K562 (cell line): Measurements from ENCODE around the gene GNAQ. TPM values are rescaled to one million over a fixed set of nuclear protein-coding genes. Genes with fewer than 3 reads are reported as not detected.
"Not testable (repeated sequence)": the region's sequence is repeated elsewhere in the genome, so short reads cannot be mapped to it uniquely, and the experiment has no call there.

Experiments used
- ATAC-seq: fragments of 200-7000 bp; cut with Tn5 transposase; 3 replicates; pipeline ENCODE4 v1.9.1; 2020; ENCODE audit warnings: moderate library complexity
- BruUV-seq: library from RNA; stranded (reverse); fragments of 400-500 nt; replicated peaks from 2 replicates; lab custom pipeline; 2021; lab: Mats Ljungman, UMichigan
- CTCF ChIA-PET: fragments of 300-600 bp; formaldehyde crosslinking; extraction: SDS; loops from one replicate; lab custom pipeline; 2021; ENCODE audit warnings: low intra/inter-chr PET ratio; lab: Yijun Ruan, JAX
- POLR2A ChIA-PET: fragments of 300-600, 350-650 bp; sonication (Branson Sonifier 250); formaldehyde crosslinking; extraction: SDS; loops from one replicate; lab custom pipeline; 2021; ENCODE audit warnings: antibody characterized with exemption, inconsistent platforms; lab: Yijun Ruan, JAX
- DNase-seq, 4 experiments: peaks; one replicate each; pipeline versions ENCODE4 v3.0.0 to v3.0.0-alpha.2; 2011 to 2018; ENCODE audit warnings: low spot score in 3 of 4, mixed read lengths in 3 of 4; ENCODE audit errors: extremely low read depth in 1 of 4
- FAIRE-seq: peaks from 2 replicates; lab custom pipeline; 2011; peaks lifted over from hg19 to GRCh38; lab: Jason Lieb, UNC
- H2AFZ ChIP-seq: 2 replicates; pipeline ENCODE4 v1.6.0; 2011; ENCODE audit warnings: low read depth, low read length, control low read depth, inconsistent platforms
- H3K27ac ChIP-seq: fragments of 200-600 bp; 3 replicates; pipeline ENCODE4 v1.8.0; 2011; ENCODE audit warnings: low read depth, mild to moderate bottlenecking, control low read depth, inconsistent platforms, low read length, moderate library complexity, mixed read lengths; ENCODE audit errors: extremely low read depth
- H3K27me3 ChIP-seq, 2 experiments: fragments of 300-600 bp in 1 of 2; 2 replicates in 1 of 2; 3 replicates in 1 of 2; pipeline versions ENCODE4 v1.6.0 to v1.8.0; 2011; ENCODE audit warnings: inconsistent platforms in 2 of 2, low read length in 2 of 2, mild to moderate bottlenecking in 1 of 2, mixed read lengths in 1 of 2, moderate library complexity in 1 of 2; ENCODE audit not compliant: control insufficient read depth in 2 of 2, insufficient read depth in 2 of 2
- H3K36me3 ChIP-seq: fragments of 300-600 bp; 3 replicates; pipeline ENCODE4 v1.8.0; 2011; ENCODE audit warnings: mild to moderate bottlenecking, low read length, inconsistent platforms; ENCODE audit not compliant: control insufficient read depth, insufficient read depth
- H3K4me1 ChIP-seq, 2 experiments: fragments of 200-600 bp in 1 of 2; replicated peaks in 1 of 2; 2 replicates in 1 of 2; 3 replicates in 1 of 2; pipeline versions ENCODE4 v1.5.1 to v1.8.0; 2011; ENCODE audit warnings: inconsistent platforms in 2 of 2, low read length in 2 of 2, mild to moderate bottlenecking in 1 of 2, mixed read lengths in 1 of 2, moderate library complexity in 1 of 2; ENCODE audit not compliant: control insufficient read depth in 2 of 2, insufficient read depth in 2 of 2
- H3K4me2 ChIP-seq: 2 replicates; pipeline ENCODE4 v1.6.1; 2011; ENCODE audit warnings: low read length, control low read depth, inconsistent platforms, mixed read lengths; ENCODE audit not compliant: insufficient read depth
- H3K4me3 ChIP-seq: fragments of 200-600 bp; sonication (generic), shearing (Covaris generic); 2 replicates; pipeline ENCODE4 v1.5.1; 2016; ENCODE audit warnings: control low read depth, inconsistent platforms
- H3K79me2 ChIP-seq: fragments of 200-600 bp; 3 replicates; pipeline ENCODE4 v1.8.0; 2011; ENCODE audit warnings: low read length, inconsistent platforms; ENCODE audit not compliant: control insufficient read depth, insufficient read depth
- H3K9ac ChIP-seq, 2 experiments: 2 replicates each; pipeline versions ENCODE4 v1.6.0 to v1.6.1; 2011; ENCODE audit warnings: low read depth in 2 of 2, low read length in 2 of 2, control low read depth in 1 of 2, inconsistent platforms in 1 of 2, mild to moderate bottlenecking in 1 of 2, mixed read lengths in 1 of 2; ENCODE audit not compliant: insufficient read depth in 1 of 2
- H3K9me1 ChIP-seq: one replicate; pipeline ENCODE4 v1.6.0; 2011; ENCODE audit warnings: inconsistent platforms, mild to moderate bottlenecking, low read length, moderate library complexity; ENCODE audit not compliant: control insufficient read depth, insufficient read depth
- H3K9me3 ChIP-seq: replicated peaks from 2 replicates; pipeline ENCODE4 v1.5.1; 2011; ENCODE audit warnings: low read depth, low read length, inconsistent platforms; ENCODE audit not compliant: control insufficient read depth, insufficient read depth
- H4K20me1 ChIP-seq: replicated peaks from 2 replicates; pipeline ENCODE4 v1.6.1; 2011; ENCODE audit warnings: low read length, inconsistent platforms, mixed read lengths; ENCODE audit not compliant: control insufficient read depth, insufficient read depth
- ARID1B ChIP-seq: fragments of 450-650 bp; IDR thresholded peaks from 2 replicates; pipeline ENCODE4 v1.6.1; 2016; ENCODE audit warnings: antibody characterized with exemption, mild to moderate bottlenecking, inconsistent platforms
- BDP1 ChIP-seq: IDR thresholded peaks from 3 replicates; pipeline ENCODE4 v1.6.1; 2011; ENCODE audit not compliant: insufficient read length, insufficient read depth
- CBFA2T3 ChIP-seq: fragments of 450-650 bp; IDR thresholded peaks from 2 replicates; pipeline ENCODE4 v1.6.1; 2017
- CHD4 ChIP-seq: fragments of 200-600 bp; sonication (generic); IDR thresholded peaks from 3 replicates; pipeline ENCODE4 v1.6.1; 2012; ENCODE audit warnings: low read depth, mild to moderate bottlenecking, mixed read lengths, low read length, inconsistent platforms; ENCODE audit not compliant: insufficient read depth, insufficient replicate concordance, poor library complexity, severe bottlenecking
- FOXA1 ChIP-seq: fragments of 450-650 bp; IDR thresholded peaks from 2 replicates; pipeline ENCODE4 v1.6.1; 2016; ENCODE audit warnings: mild to moderate bottlenecking, borderline replicate concordance
- L3MBTL2 ChIP-seq: fragments of 450-650 bp; IDR thresholded peaks from 2 replicates; pipeline ENCODE4 v1.6.1; 2016; ENCODE audit warnings: mild to moderate bottlenecking, moderate library complexity
- MAZ ChIP-seq, 2 experiments: fragments of 450-650 bp in 1 of 2; sonication (generic) in 1 of 2; formaldehyde crosslinking; IDR thresholded peaks in 1 of 2; conservative IDR thresholded peaks in 1 of 2; 2 replicates each; pipeline versions ENCODE4 v1.4.0 to v1.5.0; 2020; ENCODE audit warnings: mild to moderate bottlenecking in 1 of 2, missing genetic modification reagents in 1 of 2
- MCM3 ChIP-seq: fragments of 450-650 bp; IDR thresholded peaks from 2 replicates; pipeline ENCODE4 v1.6.1; 2016
- MTF1 ChIP-seq: fragments of 250-450 bp; sonication (Bioruptor Pico); IDR thresholded peaks from 2 replicates; pipeline ENCODE4 v1.9.0; 2021; ENCODE audit warnings: moderate library complexity, mild to moderate bottlenecking, inconsistent platforms, borderline replicate concordance
- NCOA6 ChIP-seq: fragments of 450-650 bp; IDR thresholded peaks from 2 replicates; pipeline ENCODE4 v1.6.1; 2017; ENCODE audit warnings: mild to moderate bottlenecking
- PYGO2 ChIP-seq: fragments of 450-650 bp; IDR thresholded peaks from 2 replicates; pipeline ENCODE4 v1.6.1; 2016; ENCODE audit warnings: mild to moderate bottlenecking, missing genetic modification characterization, moderate library complexity, missing compliant biosample characterization
- TEAD4 ChIP-seq, 2 experiments: sonication (generic) in 1 of 2; formaldehyde crosslinking in 1 of 2; IDR thresholded peaks; 2 replicates each; pipeline versions ENCODE4 v1.6.1 to v1.8.0; 2012 to 2022; ENCODE audit warnings: borderline replicate concordance in 1 of 2, inconsistent platforms in 1 of 2, low read length in 1 of 2, mild to moderate bottlenecking in 1 of 2, missing genetic modification reagents in 1 of 2
- TSC22D4 ChIP-seq: fragments of 450-650 bp; IDR thresholded peaks from 2 replicates; pipeline ENCODE4 v1.6.1; 2016; ENCODE audit warnings: missing genetic modification characterization, missing biosample characterization, control low read depth
- ZBTB17 ChIP-seq: fragments of 450-650 bp; formaldehyde crosslinking; IDR thresholded peaks from 2 replicates; pipeline ENCODE4 v1.4.0; 2020; ENCODE audit warnings: mild to moderate bottlenecking
- ZFP36 ChIP-seq: fragments of 150-350 bp; IDR thresholded peaks from 2 replicates; pipeline ENCODE4 v1.6.1; 2018; ENCODE audit warnings: low read length, low read depth; ENCODE audit not compliant: partially characterized antibody
- ZNF124 ChIP-seq: sonication (generic); formaldehyde crosslinking; IDR thresholded peaks from 2 replicates; pipeline ENCODE4 v1.8.1; 2022; ENCODE audit warnings: missing genetic modification reagents
- ZNF445 ChIP-seq: fragments of 250-450 bp; sonication (Bioruptor Pico); IDR thresholded peaks from 2 replicates; pipeline ENCODE4 v1.4.0; 2020; ENCODE audit warnings: low read depth, mild to moderate bottlenecking, moderate library complexity
- WGBS: fragments of 100-300 bp; shearing (Covaris generic); methylation state at CpG from one replicate; pipeline ENCODE4 v1.1.6; 2016; ENCODE audit warnings: low coverage, mixed read lengths; ENCODE audit not compliant: insufficient coverage; ENCODE audit errors: missing lambda C conversion rate; 5-methylcytosine and 5-hydroxymethylcytosine counted together
- in situ Hi-C: fragments of 300-500 bp; cut with MboI; formaldehyde crosslinking; loops from 4 replicates; pipeline ENCODE4 v1.15.0; 2018; ENCODE audit warnings: inconsistent platforms, mixed read lengths
- intact Hi-C: fragments of 100-400 bp; cut with micrococcal nuclease; formaldehyde crosslinking; loops from 2 replicates; pipeline ENCODE4 v1.14.2; 2022
- polyA plus RNA-seq, 8 experiments: library from polyadenylated mRNA; depleted of rRNA in 4 of 8; stranded (reverse) in 5 of 8; unstranded in 3 of 8; fragments of >200 nt; fragmentation: Nextera tagmentation in 2 of 8; fragmentation: Illumina TruSeq in 1 of 8; extraction: Ambion mirVana in 2 of 8; extraction: Trizol in 1 of 8; gene quantifications; 2 replicates each; pipeline versions ENCODE4 v1.2.1 to v1.2.3, GENCODE V29; 2011 to 2014; ENCODE audit warnings: inconsistent platforms in 1 of 8, missing spikeins in 1 of 8
- total RNA-seq, 7 experiments: library from RNA; depleted of rRNA in 6 of 7; stranded (reverse); fragments of >200 nt in 6 of 7; fragmentation: Illumina TruSeq in 2 of 7; extraction: Trizol in 2 of 7; gene quantifications; 2 replicates each; pipeline versions ENCODE4 v1.2.1 to v1.2.3, GENCODE V29; 2011 to 2021; ENCODE audit warnings: low replicate concordance in 1 of 7
- TF ChIP-seq, protein P1 (sequence below): fragments of 450-650 bp; formaldehyde crosslinking; IDR thresholded peaks from 2 replicates; pipeline ENCODE4 v1.4.0; 2022; ENCODE audit warnings: missing genetic modification characterization

The GNAQ gene
- total and polyA plus RNA-seq, 9 of the 15 experiments (the other 6 are each of a cell fraction or from before 2014, with no cell fraction given): 4.8 to 27.9 (median 17.5) TPM

DNA sequence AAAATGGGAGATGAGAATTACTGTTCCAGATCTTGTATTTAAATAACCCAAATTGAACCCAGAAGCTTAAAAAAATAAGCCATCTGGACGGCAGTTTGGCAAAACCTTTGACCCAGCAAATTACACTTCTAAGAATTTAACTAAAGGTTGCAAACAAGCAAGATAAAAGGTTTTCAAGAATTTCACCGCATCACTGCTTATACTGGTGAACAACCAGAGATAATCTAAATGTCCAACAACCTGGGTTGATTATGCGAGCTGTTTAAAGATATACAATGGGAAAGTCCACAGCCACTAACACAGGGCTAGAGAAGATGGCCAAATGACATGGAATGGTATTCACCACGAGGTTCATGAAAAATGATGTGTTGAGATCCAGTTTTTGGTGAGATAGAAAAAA lies 149.3 kb downstream of the GNAQ start (continued):
- TF ChIP-seq NCOA6 (no peak), ZNF445 (CRISPR knock-in tag) (no peak), TSC22D4 (tag) (no peak), MAZ (CRISPR knock-in tag; conservative IDR thresholded peaks at IDR 0.05 in 1 of 2, IDR thresholded peaks at IDR 0.05 in 1 of 2) (no peak), BDP1 (no peak), L3MBTL2 (no peak), MCM3 (no peak), ZFP36 (no peak), FOXA1 (no peak), MTF1 (no peak), ZNF124 (CRISPR knock-in tag) (no peak), ZBTB17 (CRISPR knock-in tag) (no peak), CHD4 (no peak), TEAD4 (IDR thresholded peaks at IDR 0.05; ENCODE audit: low read length) (peak; percentile 46; the same call in 1 of the 2 replicates), TEAD4 (CRISPR knock-in tag; IDR thresholded peaks at IDR 0.05; ENCODE audit: borderline replicate concordance) (no peak), PYGO2 (tag) (no peak), ARID1B (peak; percentile 55), CBFA2T3 (peak; percentile 64)
- TF ChIP-seq, protein P1, sequence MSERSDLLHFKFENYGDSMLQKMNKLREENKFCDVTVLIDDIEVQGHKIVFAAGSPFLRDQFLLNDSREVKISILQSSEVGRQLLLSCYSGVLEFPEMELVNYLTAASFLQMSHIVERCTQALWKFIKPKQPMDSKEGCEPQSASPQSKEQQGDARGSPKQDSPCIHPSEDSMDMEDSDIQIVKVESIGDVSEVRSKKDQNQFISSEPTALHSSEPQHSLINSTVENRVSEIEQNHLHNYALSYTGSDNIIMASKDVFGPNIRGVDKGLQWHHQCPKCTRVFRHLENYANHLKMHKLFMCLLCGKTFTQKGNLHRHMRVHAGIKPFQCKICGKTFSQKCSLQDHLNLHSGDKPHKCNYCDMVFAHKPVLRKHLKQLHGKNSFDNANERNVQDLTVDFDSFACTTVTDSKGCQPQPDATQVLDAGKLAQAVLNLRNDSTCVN (CRISPR knock-in tag): no peak

DNA sequence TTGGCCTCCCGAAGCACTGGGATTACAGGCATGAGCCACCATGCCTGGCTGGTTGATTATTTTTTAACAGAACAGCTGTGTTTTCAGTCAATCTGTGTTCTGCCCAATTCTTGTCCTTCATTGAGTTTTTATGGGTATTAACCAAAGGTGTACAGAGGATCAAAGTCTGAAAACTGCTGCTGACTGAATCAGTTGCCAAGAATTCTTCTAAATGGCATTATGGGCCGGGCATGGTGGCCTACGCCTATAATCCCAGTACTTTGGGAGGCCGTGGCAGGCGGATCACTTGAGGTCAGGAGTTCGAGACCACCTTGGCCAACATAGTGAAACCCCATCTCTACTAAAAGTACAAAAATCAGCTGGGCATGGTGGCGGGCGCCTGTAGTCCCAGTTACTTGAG lies 150.0 kb downstream of the GNAQ start:
- peaks cover 0 to 23% of the 10 kb centered on the region in 2 experiments; a peak in 2 of 5 replicates for H3K4me1 ChIP-seq
- in situ Hi-C loops: not testable (repeated sequence)

More for the DNA sequence above, 150.0 kb downstream of the GNAQ start:
- FAIRE-seq, H3K36me3 ChIP-seq, H3K4me2 ChIP-seq, BruUV-seq, H2AFZ ChIP-seq, H3K27ac ChIP-seq, ATAC-seq, H3K9ac ChIP-seq, H3K9me1 ChIP-seq, H3K27me3 ChIP-seq, H3K4me3 ChIP-seq, intact Hi-C loops, CTCF ChIA-PET, H3K9me3 ChIP-seq, DNase-seq, H4K20me1 ChIP-seq: not testable (repeated sequence)
- peaks cover 43% of the 10 kb centered on the region for H3K79me2 ChIP-seq
- WGBS: 97% methylated on average over 8 of the region's 8 CpGs
- POLR2A ChIA-PET: interaction anchor here (1.1 kb wide), 1 partner anchor 11 kb away, joined by 4 read pairs; no protein-coding TSS in a partner anchor
